ENCODE results near the gene VWA5B1.
A peak's percentile ranks its signal among the peaks of the same experiment; 100 is the strongest.

The VWA5B1 gene

DNA sequence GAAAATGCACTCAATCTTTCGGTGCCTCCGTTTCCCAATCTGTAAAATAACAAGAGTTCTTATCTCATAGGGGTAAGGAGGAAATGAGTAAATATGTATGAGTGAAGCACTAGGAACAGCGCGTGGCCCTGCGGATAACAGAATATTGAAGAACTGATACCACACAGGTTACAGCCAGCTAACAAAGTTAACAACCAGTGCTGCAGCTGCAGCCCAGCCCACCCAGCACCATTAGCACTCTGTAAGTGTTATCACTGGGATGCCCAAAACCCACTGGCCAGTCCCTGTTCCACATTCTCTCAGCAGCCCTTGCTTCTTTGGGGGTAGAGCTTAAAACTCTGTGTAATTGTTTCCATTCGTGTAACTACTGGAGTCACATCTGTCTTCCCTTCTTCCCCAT is 89.5 kb downstream of the VWA5B1 start:
- TF ChIP-seq POLR2A (IDR thresholded peaks at IDR 0.05; ENCODE audit: low read depth, low read length), result no peak
- DNase-seq (ENCODE audit: insufficient read length, low spot score) (no peak), FAIRE-seq (no peak)

DNA sequence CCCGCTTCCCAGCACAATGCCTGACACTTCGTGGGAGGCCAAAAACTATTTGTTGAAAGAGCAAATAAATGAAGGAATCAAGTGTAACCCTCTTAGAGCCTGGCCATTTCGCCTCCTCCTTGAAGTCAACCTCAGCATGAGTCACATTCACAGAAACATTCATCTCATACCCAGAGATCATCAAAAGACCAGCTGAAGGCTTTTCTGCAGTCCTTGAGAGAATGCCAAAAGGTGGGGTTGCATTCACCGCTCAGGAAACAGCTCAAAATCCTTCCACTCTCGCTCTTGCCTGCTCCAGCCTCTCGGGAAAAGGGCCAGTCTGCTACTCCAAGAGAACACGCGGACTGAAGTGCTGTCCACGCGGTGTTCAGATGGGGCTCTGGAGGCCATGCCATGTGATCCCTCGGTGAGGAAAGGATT is 90.0 kb downstream of the VWA5B1 start:
- FAIRE-seq (peak; percentile 48), DNase-seq (ENCODE audit: insufficient read length, low spot score) (peak; percentile 57)
- no peak for TF ChIP-seq POLR2A (IDR thresholded peaks at IDR 0.05; ENCODE audit: low read depth, low read length)

DNA sequence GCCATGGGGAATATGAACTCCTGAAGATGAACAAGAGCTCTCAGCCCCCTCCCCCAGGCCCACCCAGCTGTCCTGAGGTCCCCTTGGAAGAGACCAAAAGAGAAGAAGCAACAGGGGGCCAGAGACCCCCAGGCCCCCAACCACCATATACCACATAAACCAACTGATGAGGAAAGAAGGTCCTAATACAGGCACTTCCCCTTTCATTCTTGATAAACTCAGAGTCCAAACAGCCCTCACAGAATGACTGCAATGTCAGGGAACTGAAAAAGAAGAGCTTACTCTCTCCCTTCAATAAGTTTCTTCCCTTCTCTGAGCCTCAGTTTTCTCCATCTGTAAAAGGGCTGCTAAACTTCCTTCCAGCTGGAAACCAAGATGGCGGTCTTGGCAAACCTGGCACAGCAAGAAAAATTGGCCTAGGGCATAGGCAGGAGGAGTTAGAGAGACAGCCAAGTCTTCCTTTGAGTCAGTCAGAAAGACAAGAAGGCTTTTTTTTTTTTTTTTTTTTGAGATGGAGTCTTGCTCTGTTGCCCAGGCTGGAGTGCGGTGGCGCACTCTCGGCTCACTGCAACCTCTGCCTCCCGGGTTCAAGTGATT is 90.5 kb downstream of the VWA5B1 start:
- TF ChIP-seq POLR2A (IDR thresholded peaks at IDR 0.05; ENCODE audit: low read depth, low read length), result no peak
- FAIRE-seq, result no peak
- DNase-seq (ENCODE audit: insufficient read length, low spot score), result no peak

GRCh38 chr1:20381961-20382360 is 91.3 kb downstream of the VWA5B1 start:
- no peak for FAIRE-seq
- no peak for TF ChIP-seq POLR2A (IDR thresholded peaks at IDR 0.05; ENCODE audit: low read depth, low read length)

DNA sequence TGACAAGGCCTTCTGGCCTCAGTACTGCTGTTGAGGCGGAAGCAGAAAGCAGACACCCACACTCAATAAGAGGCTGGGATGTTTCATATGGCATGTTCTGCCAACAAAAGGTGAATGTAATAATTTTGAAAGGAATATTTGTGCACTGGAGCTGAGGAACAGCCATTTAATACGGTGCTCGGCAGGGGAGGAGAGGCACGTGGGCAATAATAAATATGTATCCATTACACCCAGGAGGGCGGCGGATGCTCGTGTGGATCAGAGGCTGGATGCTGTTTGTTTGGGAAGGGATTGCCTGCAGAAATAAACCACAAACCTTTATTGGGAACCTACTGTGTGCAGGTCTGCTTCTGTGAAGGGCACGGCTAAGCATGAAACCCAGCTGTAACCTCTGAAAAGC is 92.0 kb downstream of the VWA5B1 start:
- TF ChIP-seq POLR2A (IDR thresholded peaks at IDR 0.05; ENCODE audit: low read depth, low read length), result no peak

More at GRCh38 chr1:20381961-20382360, 91.3 kb downstream of the VWA5B1 start:
- no peak for DNase-seq (ENCODE audit: insufficient read length, low spot score)

GRCh38 chr1:20383631-20384030 is 93.0 kb downstream of the VWA5B1 start:
- DNase-seq (ENCODE audit: insufficient read length, low spot score) (no peak), FAIRE-seq (no peak)
- TF ChIP-seq POLR2A (IDR thresholded peaks at IDR 0.05; ENCODE audit: low read depth, low read length), result no peak

More for the DNA sequence above, 92.0 kb downstream of the VWA5B1 start:
- DNase-seq (ENCODE audit: insufficient read length, low spot score) (no peak), FAIRE-seq (no peak)

DNA sequence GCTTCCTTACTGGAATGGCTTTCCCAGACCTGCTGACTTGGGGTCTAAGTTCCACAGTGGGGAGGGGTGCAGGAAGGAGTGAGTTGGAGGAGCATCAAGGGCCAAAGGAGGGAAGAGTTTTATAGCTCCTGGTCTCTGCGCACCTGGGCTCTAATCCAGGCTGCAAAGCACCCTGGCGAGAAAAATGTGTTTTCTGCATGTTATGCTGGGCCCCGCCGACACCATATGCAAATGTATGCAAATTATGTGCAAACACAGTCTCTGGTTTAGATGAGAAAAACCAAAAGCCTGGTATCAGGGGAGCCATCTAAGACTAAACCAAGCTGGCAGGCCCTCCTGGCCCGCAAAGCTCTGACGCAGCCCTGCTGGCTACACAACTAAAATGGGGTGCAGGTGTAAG is 95.0 kb downstream of the VWA5B1 start:
- DNase-seq (ENCODE audit: insufficient read length, low spot score) (no peak), FAIRE-seq (no peak)
- no peak for TF ChIP-seq POLR2A (IDR thresholded peaks at IDR 0.05; ENCODE audit: low read depth, low read length)

GRCh38 chr1:20386323-20387081 is 95.8 kb downstream of the VWA5B1 start:
- DNase-seq (ENCODE audit: insufficient read length, low spot score) (no peak), FAIRE-seq (no peak)
- TF ChIP-seq POLR2A (IDR thresholded peaks at IDR 0.05; ENCODE audit: low read depth, low read length), result no peak

DNA sequence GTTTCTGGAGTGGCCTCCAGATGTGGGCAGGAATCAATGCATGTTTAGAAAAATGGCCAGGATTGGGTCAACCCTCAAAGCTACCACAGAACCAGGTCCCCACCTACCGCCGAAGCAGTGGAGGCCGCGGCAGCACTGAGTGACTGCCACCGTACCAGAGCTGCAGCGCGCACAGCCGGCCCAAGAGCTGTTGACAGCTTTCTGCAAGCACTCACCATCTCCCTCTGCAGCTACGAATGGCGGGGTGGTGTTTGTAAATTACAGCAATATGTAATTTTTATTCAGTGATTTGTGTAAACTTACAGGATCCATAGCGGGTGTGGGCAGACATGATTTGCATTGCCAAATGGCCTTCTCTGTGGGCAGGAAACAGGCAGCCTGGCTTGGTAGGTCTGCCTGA is 98.9 kb downstream of the VWA5B1 start:
- no peak for DNase-seq (ENCODE audit: insufficient read length, low spot score)
- FAIRE-seq, result no peak
- TF ChIP-seq POLR2A (IDR thresholded peaks at IDR 0.05; ENCODE audit: low read depth, low read length), result no peak

- FAIRE-seq (peak; percentile 41), DNase-seq (ENCODE audit: insufficient read length, low spot score) (no peak)
- no peak for TF ChIP-seq POLR2A (IDR thresholded peaks at IDR 0.05; ENCODE audit: low read depth, low read length)
Observed at GRCh38 chr1:20390589-20391331, 100.1 kb downstream of the VWA5B1 start.

DNA sequence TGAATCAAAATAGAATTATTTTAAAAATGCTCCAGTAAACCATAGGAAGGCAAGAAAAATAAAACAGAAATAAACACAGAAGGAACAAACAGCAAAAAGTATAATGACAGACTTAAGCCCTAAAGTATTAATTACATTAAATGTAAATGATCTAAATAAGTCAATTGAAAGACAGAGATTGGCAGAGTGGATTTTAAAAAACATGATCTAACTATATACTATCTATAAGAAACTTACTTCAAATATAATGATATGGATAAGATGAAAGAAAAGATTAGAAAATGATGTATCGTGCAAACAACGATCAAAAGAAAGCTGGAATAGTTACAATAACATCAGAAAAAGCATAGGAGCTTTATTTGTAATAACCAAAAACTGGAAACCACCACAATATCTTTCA is 104.6 kb downstream of the VWA5B1 start:
- TF ChIP-seq POLR2A (IDR thresholded peaks at IDR 0.05; ENCODE audit: low read depth, low read length), result no peak
- FAIRE-seq, result no peak

GRCh38 chr1:20398744-20399143 is 108.1 kb downstream of the VWA5B1 start:
- DNase-seq (ENCODE audit: insufficient read length, low spot score), result no peak
- TF ChIP-seq POLR2A (IDR thresholded peaks at IDR 0.05; ENCODE audit: low read depth, low read length), result no peak
- FAIRE-seq, result no peak

More for the DNA sequence above, 104.6 kb downstream of the VWA5B1 start:
- DNase-seq (ENCODE audit: insufficient read length, low spot score), result no peak

GRCh38 chr1:20399196-20399595 is 108.5 kb downstream of the VWA5B1 start:
- no peak for FAIRE-seq
- DNase-seq (ENCODE audit: insufficient read length, low spot score), result no peak
- no peak for TF ChIP-seq POLR2A (IDR thresholded peaks at IDR 0.05; ENCODE audit: low read depth, low read length)

DNA sequence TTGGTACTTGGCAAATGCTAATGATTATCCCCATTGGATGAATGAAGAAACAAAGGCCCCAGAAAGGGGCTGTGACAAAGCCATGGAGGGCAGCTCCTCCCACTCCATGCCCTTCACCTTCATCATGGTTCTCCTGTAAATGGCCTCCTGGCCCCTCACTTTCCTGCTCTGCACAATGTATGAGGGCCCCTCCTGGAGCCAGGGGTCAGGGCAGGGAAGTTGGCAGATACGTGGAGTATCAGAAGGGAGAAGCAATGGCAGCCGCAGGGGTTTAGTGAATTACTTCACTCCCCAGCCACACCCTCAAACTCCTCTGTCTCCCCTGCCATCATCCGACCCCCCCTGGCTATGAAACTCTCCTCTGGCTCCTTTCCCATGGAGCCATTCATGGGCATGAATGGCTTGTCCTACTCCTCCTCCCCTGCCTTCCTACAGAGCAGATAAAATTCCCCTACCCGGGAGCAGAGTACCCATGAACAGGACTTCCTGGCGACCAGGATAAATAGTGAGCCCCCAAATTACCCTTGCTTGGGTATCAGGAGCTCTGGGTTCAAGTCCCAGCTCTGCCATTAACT is 109.0 kb downstream of the VWA5B1 start:
- FAIRE-seq (no peak), DNase-seq (ENCODE audit: insufficient read length, low spot score) (no peak)
- TF ChIP-seq POLR2A (IDR thresholded peaks at IDR 0.05; ENCODE audit: low read depth, low read length), result no peak
